BJ (cell line): Measurements from ENCODE around the gene CLIC5. TPM values are rescaled to one million over a fixed set of nuclear protein-coding genes. Genes with fewer than 3 reads are reported as not detected.

Experiments used
- CTCF ChIA-PET: fragments of 350-600 bp; formaldehyde crosslinking; extraction: SDS; loops from one replicate; lab custom pipeline; 2021; ENCODE audit warnings: antibody characterized with exemption, inconsistent platforms; lab: Yijun Ruan, JAX
- POLR2A ChIA-PET: fragments of 300-600 bp; sonication (Branson Sonifier 250); formaldehyde crosslinking; extraction: SDS; loops from one replicate; lab custom pipeline; 2021; ENCODE audit warnings: antibody characterized with exemption; lab: Charles Lee
- DNase-seq: peaks from one replicate; pipeline ENCODE4 v3.0.0-alpha.2; 2011; ENCODE audit warnings: low read depth
- H3K27me3 ChIP-seq: 2 replicates; pipeline ENCODE4 v1.6.0; 2011; ENCODE audit warnings: low read length; ENCODE audit not compliant: control insufficient read depth, insufficient read depth
- H3K36me3 ChIP-seq: 2 replicates; pipeline ENCODE4 v1.5.1; 2011; ENCODE audit warnings: low read length; ENCODE audit not compliant: control insufficient read depth, insufficient read depth
- H3K4me3 ChIP-seq: 2 replicates; pipeline ENCODE4 v1.5.1; 2011; ENCODE audit warnings: low read depth, mild to moderate bottlenecking, control low read depth, low read length
- CTCF ChIP-seq: IDR thresholded peaks from 2 replicates; pipeline ENCODE4 v1.5.1; 2011; ENCODE audit warnings: low read depth, mild to moderate bottlenecking, control low read depth, inconsistent platforms, low read length, moderate library complexity; ENCODE audit not compliant: insufficient read depth
- polyA plus RNA-seq: library from polyadenylated mRNA; depleted of rRNA; stranded (reverse); fragments of >200 nt; gene quantifications from 2 replicates; pipeline ENCODE4 v1.2.3, GENCODE V29; 2011

CLIC5 gene
- polyA plus RNA-seq, 1 experiment: not detected

- Histone ChIP-seq H3K4me3 (no peak overlapping the region), H3K36me3 (no peaks in the 10 kb centered on the region), H3K27me3 (peaks cover 22% of the 10 kb centered on the region)
- ChIA-PET CTCF (no interaction called here), POLR2A (no interaction called here)
- no peak for TF ChIP-seq CTCF
- no peak for DNase-seq
These were observed 4.2 kb downstream of the CLIC5 start for GRCh38 chr6:46011188-46012085.

DNA sequence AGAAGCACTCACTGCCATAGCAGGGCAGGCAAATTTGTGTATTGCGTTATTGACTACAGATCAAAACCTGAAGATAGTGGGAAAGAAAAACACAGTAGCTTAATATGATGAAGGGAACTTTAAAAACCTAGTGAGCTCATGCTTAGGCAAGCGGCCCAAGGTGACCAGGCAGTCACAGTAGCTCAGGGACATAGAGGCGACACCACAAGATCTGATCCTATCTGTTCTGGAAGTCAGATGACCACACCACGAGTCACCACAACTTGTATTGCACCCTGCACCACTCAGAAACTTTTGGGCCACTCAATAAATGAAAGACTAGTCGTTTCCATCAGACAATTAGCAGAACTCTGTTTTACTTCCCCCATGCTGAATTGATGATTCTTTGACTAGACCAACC, 4.9 kb downstream of the CLIC5 start:
- no peak for TF ChIP-seq CTCF
- Histone ChIP-seq H3K27me3 (peaks cover 20% of the 10 kb centered on the region), H3K4me3 (no peak overlapping the region), H3K36me3 (no peaks in the 10 kb centered on the region)
- ChIA-PET POLR2A (no interaction called here), CTCF (no interaction called here)
- DNase-seq: no peak

DNA sequence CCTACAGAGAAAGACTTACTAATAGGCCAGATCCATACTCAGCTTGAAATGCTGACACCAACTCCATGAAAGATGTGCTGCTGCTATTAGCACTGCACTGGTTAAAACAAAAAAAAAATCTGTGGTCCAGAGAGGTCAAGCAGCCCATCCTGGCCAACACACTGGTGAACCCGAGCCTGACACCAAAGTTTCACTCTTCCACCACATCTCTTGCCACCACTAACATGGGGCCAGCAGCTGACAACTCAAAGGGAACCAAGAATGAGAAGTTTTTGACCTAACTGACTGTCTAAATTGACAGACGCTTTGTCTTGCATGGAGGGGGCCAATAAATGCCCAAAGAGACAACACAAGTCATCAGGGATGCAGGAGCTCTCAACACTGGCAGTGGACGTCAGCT, 5.4 kb downstream of the CLIC5 start:
- H3K36me3 ChIP-seq: no peaks in the 10 kb centered on the region
- peaks cover 16% of the 10 kb centered on the region for H3K27me3 ChIP-seq
- DNase-seq: no peak
- no peak overlapping the region for H3K4me3 ChIP-seq
- no peak for TF ChIP-seq CTCF
- CTCF ChIA-PET: no interaction called here
- POLR2A ChIA-PET: no interaction called here

GRCh38 chr6:46002264-46002663, 13.4 kb downstream of the CLIC5 start:
- ChIA-PET POLR2A (no interaction called here), CTCF (no interaction called here)
- no peaks in the 10 kb centered on the region for H3K36me3 ChIP-seq
- no peak overlapping the region for H3K4me3 ChIP-seq
- H3K27me3 ChIP-seq: no peaks in the 10 kb centered on the region
- no peak for DNase-seq
- TF ChIP-seq CTCF: no peak

GRCh38 chr6:46000905-46001304, 14.8 kb downstream of the CLIC5 start:
- ChIA-PET CTCF (no interaction called here), POLR2A (no interaction called here)
- H3K36me3 ChIP-seq: no peaks in the 10 kb centered on the region
- no peak overlapping the region for H3K4me3 ChIP-seq
- no peaks in the 10 kb centered on the region for H3K27me3 ChIP-seq
- no peak for DNase-seq
- no peak for TF ChIP-seq CTCF
